ENCODE measurements around the gene DUSP18. TPM values are rescaled to one million over a fixed set of nuclear protein-coding genes. Genes with fewer than 3 reads are reported as not detected.

Gene DUSP18
- total and polyA plus RNA-seq, 2 donors from 2014 or later: 3.6 to 14.0 TPM

DNA sequence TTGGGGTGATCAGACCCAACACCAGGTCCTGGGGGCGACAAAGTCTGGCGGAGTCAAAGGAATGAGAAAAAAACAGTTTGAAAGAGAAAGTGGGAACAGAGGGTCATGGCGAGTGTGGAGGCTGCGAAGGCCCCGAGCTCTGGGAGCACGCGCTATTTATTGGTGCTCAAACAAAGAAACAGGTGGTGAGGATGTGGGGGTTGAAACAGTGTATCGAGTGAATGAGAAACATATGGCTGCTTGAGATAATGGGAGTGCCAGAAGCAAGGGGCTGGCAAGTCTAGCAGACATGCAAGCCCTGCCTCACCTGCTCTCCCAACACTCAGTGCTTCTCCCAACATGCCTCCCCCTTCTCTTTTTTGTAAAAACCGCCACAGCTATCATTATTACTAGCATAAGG is 7.8 kb upstream of the DUSP18 start:
- no peaks in the 10 kb centered on the region for H3K4me1 ChIP-seq (ENCODE audit: control insufficient read depth in 2 of 3, insufficient read depth in 2 of 3, low read depth in 1 of 3, low read length in 3 of 3)
- DNase-seq: no peak
- FAIRE-seq: no peak
- H3K9ac ChIP-seq (ENCODE audit: low read length in 3 of 3): no peak overlapping the region
- H3K36me3 ChIP-seq (ENCODE audit: control insufficient read depth in 2 of 3, insufficient read depth in 3 of 3, low read length in 3 of 3): no peaks in the 10 kb centered on the region
- no peaks in the 10 kb centered on the region for H3K9me3 ChIP-seq (ENCODE audit: control insufficient read depth in 2 of 3, insufficient read depth in 1 of 3, low read length in 3 of 3)
- H3K4me3 ChIP-seq (ENCODE audit: low read length in 3 of 3): no peak overlapping the region
- intact Hi-C loops (cut with DNase I): no loop called here
- TF ChIP-seq, protein P1, sequence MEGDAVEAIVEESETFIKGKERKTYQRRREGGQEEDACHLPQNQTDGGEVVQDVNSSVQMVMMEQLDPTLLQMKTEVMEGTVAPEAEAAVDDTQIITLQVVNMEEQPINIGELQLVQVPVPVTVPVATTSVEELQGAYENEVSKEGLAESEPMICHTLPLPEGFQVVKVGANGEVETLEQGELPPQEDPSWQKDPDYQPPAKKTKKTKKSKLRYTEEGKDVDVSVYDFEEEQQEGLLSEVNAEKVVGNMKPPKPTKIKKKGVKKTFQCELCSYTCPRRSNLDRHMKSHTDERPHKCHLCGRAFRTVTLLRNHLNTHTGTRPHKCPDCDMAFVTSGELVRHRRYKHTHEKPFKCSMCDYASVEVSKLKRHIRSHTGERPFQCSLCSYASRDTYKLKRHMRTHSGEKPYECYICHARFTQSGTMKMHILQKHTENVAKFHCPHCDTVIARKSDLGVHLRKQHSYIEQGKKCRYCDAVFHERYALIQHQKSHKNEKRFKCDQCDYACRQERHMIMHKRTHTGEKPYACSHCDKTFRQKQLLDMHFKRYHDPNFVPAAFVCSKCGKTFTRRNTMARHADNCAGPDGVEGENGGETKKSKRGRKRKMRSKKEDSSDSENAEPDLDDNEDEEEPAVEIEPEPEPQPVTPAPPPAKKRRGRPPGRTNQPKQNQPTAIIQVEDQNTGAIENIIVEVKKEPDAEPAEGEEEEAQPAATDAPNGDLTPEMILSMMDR (IDR thresholded peaks at IDR 0.05; ENCODE audit: borderline replicate concordance, extremely low read depth, insufficient read depth): no peak
- no peaks in the 10 kb centered on the region for H3K27me3 ChIP-seq (ENCODE audit: control insufficient read depth, insufficient read depth, low read length)
- no peak overlapping the region for H3K27ac ChIP-seq (ENCODE audit: low read depth in 2 of 2, low read length in 2 of 2)

DNA sequence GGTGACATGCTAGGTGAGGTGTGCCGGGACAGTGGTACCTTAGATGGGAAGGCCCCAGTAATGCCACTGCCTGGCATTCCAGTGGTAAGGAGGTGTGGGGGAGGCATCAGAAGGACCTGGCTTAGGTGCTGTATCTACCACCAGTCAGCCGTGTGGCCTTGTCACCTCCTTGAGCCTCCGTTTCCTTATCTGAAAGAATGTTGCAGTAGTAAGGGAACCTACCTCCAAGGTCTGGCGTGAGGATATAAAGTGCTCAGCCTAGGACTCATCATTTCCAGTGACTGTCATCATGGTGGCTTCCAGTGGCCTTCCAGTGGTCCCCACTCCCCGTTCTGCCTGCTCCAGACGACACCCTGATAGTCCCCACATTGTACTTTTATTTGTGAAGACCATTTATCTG is 6.8 kb upstream of the DUSP18 start:
- Histone ChIP-seq H3K27ac (ENCODE audit: low read depth in 2 of 2, low read length in 2 of 2) (no peak overlapping the region), H3K36me3 (ENCODE audit: control insufficient read depth in 2 of 3, insufficient read depth in 3 of 3, low read length in 3 of 3) (no peaks in the 10 kb centered on the region), H3K4me1 (ENCODE audit: control insufficient read depth in 2 of 3, insufficient read depth in 2 of 3, low read depth in 1 of 3, low read length in 3 of 3) (no peaks in the 10 kb centered on the region), H3K9me3 (ENCODE audit: control insufficient read depth in 2 of 3, insufficient read depth in 1 of 3, low read length in 3 of 3) (no peaks in the 10 kb centered on the region), H3K27me3 (ENCODE audit: control insufficient read depth, insufficient read depth, low read length) (no peaks in the 10 kb centered on the region), H3K4me3 (ENCODE audit: low read length in 3 of 3) (no peak overlapping the region), H3K9ac (ENCODE audit: low read length in 3 of 3) (no peak overlapping the region)
- FAIRE-seq: no peak
- intact Hi-C loops (cut with DNase I): no loop called here
- TF ChIP-seq, protein P1 (IDR thresholded peaks at IDR 0.05; ENCODE audit: borderline replicate concordance, extremely low read depth, insufficient read depth): no peak
- no peak for DNase-seq

DNA sequence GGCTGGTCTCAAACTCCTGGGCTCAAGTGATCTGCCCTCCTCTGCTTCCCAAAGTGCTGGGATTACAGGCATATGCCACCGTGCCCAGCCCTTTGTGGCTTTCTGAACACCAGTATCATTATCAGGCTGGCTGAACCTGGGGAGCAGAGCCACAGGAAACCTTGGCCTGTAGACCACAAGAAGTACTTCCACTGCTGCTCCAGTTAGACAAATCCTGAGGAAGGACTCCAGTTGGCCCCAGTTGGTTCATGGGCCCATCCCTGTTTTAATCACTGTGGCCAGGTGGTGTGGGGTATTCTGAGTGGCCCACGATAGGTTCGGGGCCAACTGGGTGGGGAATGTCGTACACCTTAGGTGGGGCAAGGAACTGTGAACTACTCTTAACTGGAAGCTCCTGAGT is 5.5 kb upstream of the DUSP18 start:
- Histone ChIP-seq H3K27ac (ENCODE audit: low read depth in 2 of 2, low read length in 2 of 2) (no peak overlapping the region), H3K4me1 (ENCODE audit: control insufficient read depth in 2 of 3, insufficient read depth in 2 of 3, low read depth in 1 of 3, low read length in 3 of 3) (peaks cover 0 to 4% (median 0%) of the 10 kb centered on the region in 3 donors), H3K9ac (ENCODE audit: low read length in 3 of 3) (no peak overlapping the region), H3K36me3 (ENCODE audit: control insufficient read depth in 2 of 3, insufficient read depth in 3 of 3, low read length in 3 of 3) (no peaks in the 10 kb centered on the region), H3K9me3 (ENCODE audit: control insufficient read depth in 2 of 3, insufficient read depth in 1 of 3, low read length in 3 of 3) (no peaks in the 10 kb centered on the region), H3K4me3 (ENCODE audit: low read length in 3 of 3) (no peak overlapping the region), H3K27me3 (ENCODE audit: control insufficient read depth, insufficient read depth, low read length) (no peaks in the 10 kb centered on the region)
- intact Hi-C loops (cut with DNase I): no loop called here
- FAIRE-seq (no peak), DNase-seq (no peak)
- TF ChIP-seq, protein P1 (IDR thresholded peaks at IDR 0.05; ENCODE audit: borderline replicate concordance, extremely low read depth, insufficient read depth): no peak

DNA sequence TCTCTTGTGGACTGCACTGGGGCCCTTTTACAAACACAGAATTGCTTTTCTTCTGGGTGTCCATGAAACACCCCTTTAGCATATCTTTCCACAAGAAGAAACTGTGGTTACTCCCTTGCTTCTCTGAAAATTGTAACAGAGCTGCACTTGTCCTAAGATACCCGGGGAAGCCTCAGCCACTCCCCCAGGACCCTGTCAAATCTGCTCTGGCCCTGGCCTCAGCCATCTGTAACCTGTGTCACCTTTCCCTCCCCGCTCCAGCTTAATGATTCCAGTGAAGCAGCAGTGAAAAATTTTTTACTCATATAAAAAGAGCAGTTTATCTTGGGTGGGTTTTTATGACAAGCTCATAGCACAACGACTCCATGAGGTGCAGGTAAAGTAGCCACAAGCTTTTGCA is 3.4 kb upstream of the DUSP18 start:
- Histone ChIP-seq H3K36me3 (ENCODE audit: control insufficient read depth in 2 of 3, insufficient read depth in 3 of 3, low read length in 3 of 3) (no peaks in the 10 kb centered on the region), H3K9me3 (ENCODE audit: control insufficient read depth in 2 of 3, insufficient read depth in 1 of 3, low read length in 3 of 3) (no peaks in the 10 kb centered on the region), H3K9ac (ENCODE audit: low read length in 3 of 3) (no peak overlapping the region), H3K27ac (ENCODE audit: low read depth in 2 of 2, low read length in 2 of 2) (no peak overlapping the region), H3K4me3 (ENCODE audit: low read length in 3 of 3) (no peak overlapping the region), H3K4me1 (ENCODE audit: control insufficient read depth in 2 of 3, insufficient read depth in 2 of 3, low read depth in 1 of 3, low read length in 3 of 3) (peaks cover 0 to 7% (median 0%) of the 10 kb centered on the region in 3 donors), H3K27me3 (ENCODE audit: control insufficient read depth, insufficient read depth, low read length) (no peaks in the 10 kb centered on the region)
- intact Hi-C loops (cut with DNase I): no loop called here
- TF ChIP-seq, protein P1 (IDR thresholded peaks at IDR 0.05; ENCODE audit: borderline replicate concordance, extremely low read depth, insufficient read depth): no peak
- FAIRE-seq: no peak
- DNase-seq: no peak

Data from kidney (tissue), 14 donors.